GM12874 (cell line): ENCODE data around the gene EIF2B2.

Experiments
- CTCF ChIP-seq: IDR thresholded peaks from 2 replicates; pipeline ENCODE4 v1.5.1; 2011; ENCODE audit warnings: low read depth, mild to moderate bottlenecking, control low read depth, low read length, moderate library complexity; ENCODE audit not compliant: insufficient read depth

EIF2B2 gene

GRCh38 chr14:75047506-75047905 lies 44.8 kb downstream of the EIF2B2 start:
- TF ChIP-seq CTCF, result no peak

- TF ChIP-seq CTCF, result no peak
Observed at GRCh38 chr14:75048101-75048500, 45.4 kb downstream of the EIF2B2 start.

- no peak for TF ChIP-seq CTCF
Observed at GRCh38 chr14:75049136-75049535, 46.4 kb downstream of the EIF2B2 start.

GRCh38 chr14:75049731-75050201 lies 47.0 kb downstream of the EIF2B2 start:
- no peak for TF ChIP-seq CTCF

GRCh38 chr14:75050852-75051555 lies 48.3 kb downstream of the EIF2B2 start, which contains the start of gene MLH3:
MLH3 (minus strand) TSS chr14:75051467; CDS start chr14:75049655, 1,812 bp downstream.
- TF ChIP-seq CTCF, result no peak

- TF ChIP-seq CTCF, result no peak
Observed at GRCh38 chr14:75051556-75051899, 48.8 kb downstream of the EIF2B2 start.

- TF ChIP-seq CTCF, result no peak
Observed at GRCh38 chr14:75053396-75054291, 50.9 kb downstream of the EIF2B2 start.
